ENCODE results near the gene SMPD3.

Gene SMPD3

GRCh38 chr16:68380348-68380670 is 68.0 kb downstream of the SMPD3 start:
- Histone ChIP-seq H3K36me3 (ENCODE audit: control insufficient read depth in 5 of 5, insufficient read depth in 5 of 5, low read length in 5 of 5) (no peaks in the 10 kb centered on the region), H3K4me3 (ENCODE audit: low read depth in 1 of 5, low read length in 5 of 5) (no peak overlapping the region), H3K27me3 (ENCODE audit: control insufficient read depth in 5 of 5, insufficient read depth in 4 of 5, low read length in 5 of 5) (no peaks in the 10 kb centered on the region), H3K9me3 (ENCODE audit: control insufficient read depth in 5 of 5, low read length in 5 of 5) (no peaks in the 10 kb centered on the region), H3K9ac (ENCODE audit: low read length in 5 of 5) (no peak overlapping the region), H3K27ac (ENCODE audit: low read depth, low read length) (no peak overlapping the region), H3K4me1 (ENCODE audit: control insufficient read depth in 5 of 5, insufficient read depth in 5 of 5, low read length in 5 of 5) (peaks cover 0 to 23% (median 0%) of the 10 kb centered on the region in 5 donors)

GRCh38 chr16:68379472-68380347 is 68.6 kb downstream of the SMPD3 start:
- Histone ChIP-seq H3K27me3 (ENCODE audit: control insufficient read depth in 5 of 5, insufficient read depth in 4 of 5, low read length in 5 of 5) (peaks cover 0 to 2% (median 0%) of the 10 kb centered on the region in 5 donors), H3K9ac (ENCODE audit: low read length in 5 of 5) (no peak overlapping the region), H3K27ac (ENCODE audit: low read depth, low read length) (no peak overlapping the region), H3K4me3 (ENCODE audit: low read depth in 1 of 5, low read length in 5 of 5) (no peak overlapping the region), H3K9me3 (ENCODE audit: control insufficient read depth in 5 of 5, low read length in 5 of 5) (no peaks in the 10 kb centered on the region), H3K36me3 (ENCODE audit: control insufficient read depth in 5 of 5, insufficient read depth in 5 of 5, low read length in 5 of 5) (no peaks in the 10 kb centered on the region), H3K4me1 (ENCODE audit: control insufficient read depth in 5 of 5, insufficient read depth in 5 of 5, low read length in 5 of 5) (peaks cover 0 to 23% (median 0%) of the 10 kb centered on the region in 5 donors)

DNA sequence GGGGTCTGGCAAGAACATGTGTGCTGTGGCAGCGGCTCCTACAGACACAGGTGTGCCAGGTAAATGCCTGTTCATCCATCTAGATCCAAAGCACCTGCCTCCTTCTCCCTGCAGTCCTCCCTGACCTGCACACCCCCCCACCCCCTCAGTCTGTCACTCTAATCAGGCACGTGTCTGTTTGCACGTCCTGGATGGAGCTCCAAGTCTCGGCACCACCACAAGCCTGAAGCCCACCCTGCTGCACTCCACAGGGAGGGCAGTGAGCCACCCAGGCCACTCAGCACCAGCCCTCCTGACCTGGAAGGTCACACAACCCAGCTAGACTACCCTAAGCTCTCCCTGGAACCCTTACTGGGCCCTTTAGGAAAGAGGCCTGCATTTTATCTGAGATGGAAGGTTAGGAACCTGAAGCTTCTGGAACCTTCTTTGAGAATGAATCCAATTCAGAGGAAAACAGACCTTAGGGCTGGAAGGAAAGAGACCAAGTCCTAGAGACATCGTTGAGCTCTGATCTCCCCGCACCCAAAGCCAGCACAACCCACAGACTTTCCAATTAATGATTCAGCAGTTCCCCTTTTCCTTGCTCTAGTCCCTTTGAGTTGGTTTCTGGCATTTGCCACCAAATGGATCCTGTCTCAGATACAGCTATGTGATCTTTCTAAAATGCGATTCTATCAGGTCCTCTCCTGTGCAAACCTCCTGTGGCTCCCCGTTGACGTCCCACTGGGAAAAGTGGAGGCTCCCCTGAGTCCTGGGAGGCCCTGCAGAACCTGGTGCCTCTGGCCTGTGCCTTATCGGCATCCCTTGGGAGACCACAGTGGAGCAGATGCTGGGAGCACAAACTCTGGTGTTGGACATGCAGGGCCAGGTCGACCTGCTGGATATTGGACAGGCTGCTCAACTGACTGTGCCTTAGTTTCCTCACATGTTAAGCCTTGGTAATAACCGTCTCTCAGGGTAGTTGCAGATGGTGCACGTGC is 69.6 kb downstream of the SMPD3 start:
- Histone ChIP-seq H3K27me3 (ENCODE audit: control insufficient read depth in 5 of 5, insufficient read depth in 4 of 5, low read length in 5 of 5) (peaks cover 0 to 2% (median 0%) of the 10 kb centered on the region in 5 donors), H3K36me3 (ENCODE audit: control insufficient read depth in 5 of 5, insufficient read depth in 5 of 5, low read length in 5 of 5) (no peaks in the 10 kb centered on the region)

DNA sequence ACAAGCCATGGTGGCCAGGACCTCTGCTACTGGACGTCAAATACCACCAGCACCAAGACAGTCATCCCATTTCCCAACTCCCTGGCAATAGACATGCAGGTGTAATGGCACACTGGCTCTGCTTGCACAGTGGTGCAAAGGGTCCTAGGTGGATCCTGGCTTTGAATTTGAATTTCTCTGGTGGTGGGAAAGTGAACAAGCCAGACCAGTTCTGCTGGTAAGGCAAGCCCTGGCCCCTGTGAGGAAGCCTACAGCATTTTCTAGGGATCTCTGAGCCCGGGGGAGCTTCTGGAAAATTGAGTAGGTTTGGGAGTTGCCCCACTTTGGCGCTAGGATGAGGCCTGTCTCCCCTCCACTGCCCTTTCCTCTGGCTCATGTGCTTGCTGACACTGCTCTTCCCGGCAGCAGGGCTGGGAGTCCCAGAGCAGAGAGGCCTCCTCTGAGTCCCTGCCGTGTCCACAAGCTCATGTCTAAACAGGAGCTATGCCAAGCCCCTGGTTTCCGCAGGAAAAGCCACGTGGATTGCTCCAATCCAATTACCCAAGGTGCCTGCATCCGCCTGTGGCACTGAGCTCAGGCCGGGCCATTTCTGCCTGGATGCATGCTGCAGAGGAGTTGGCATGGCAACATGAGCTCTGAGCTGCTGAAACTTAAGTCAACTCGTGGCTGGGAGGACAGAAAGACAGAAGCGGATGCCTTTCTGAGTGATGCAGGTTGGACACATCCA is 70.5 kb downstream of the SMPD3 start:
- Histone ChIP-seq H3K27me3 (ENCODE audit: control insufficient read depth in 5 of 5, insufficient read depth in 4 of 5, low read length in 5 of 5) (peaks cover 0 to 5% (median 0%) of the 10 kb centered on the region in 5 donors), H3K9me3 (ENCODE audit: control insufficient read depth in 5 of 5, low read length in 5 of 5) (no peaks in the 10 kb centered on the region), H3K4me1 (ENCODE audit: control insufficient read depth in 5 of 5, insufficient read depth in 5 of 5, low read length in 5 of 5) (peaks cover 0 to 23% (median 0%) of the 10 kb centered on the region in 5 donors), H3K4me3 (ENCODE audit: low read depth in 1 of 5, low read length in 5 of 5) (no peak overlapping the region), H3K36me3 (ENCODE audit: control insufficient read depth in 5 of 5, insufficient read depth in 5 of 5, low read length in 5 of 5) (no peaks in the 10 kb centered on the region), H3K9ac (ENCODE audit: low read length in 5 of 5) (peak overlapping the region in 1 of 5 donors; percentile 17), H3K27ac (ENCODE audit: low read depth, low read length) (no peak overlapping the region)

More for the DNA sequence above, 69.6 kb downstream of the SMPD3 start:
- Histone ChIP-seq H3K9me3 (ENCODE audit: control insufficient read depth in 5 of 5, low read length in 5 of 5) (no peaks in the 10 kb centered on the region), H3K27ac (ENCODE audit: low read depth, low read length) (no peak overlapping the region), H3K9ac (ENCODE audit: low read length in 5 of 5) (no peak overlapping the region), H3K4me1 (ENCODE audit: control insufficient read depth in 5 of 5, insufficient read depth in 5 of 5, low read length in 5 of 5) (peaks cover 0 to 23% (median 0%) of the 10 kb centered on the region in 5 donors), H3K4me3 (ENCODE audit: low read depth in 1 of 5, low read length in 5 of 5) (no peak overlapping the region)

DNA sequence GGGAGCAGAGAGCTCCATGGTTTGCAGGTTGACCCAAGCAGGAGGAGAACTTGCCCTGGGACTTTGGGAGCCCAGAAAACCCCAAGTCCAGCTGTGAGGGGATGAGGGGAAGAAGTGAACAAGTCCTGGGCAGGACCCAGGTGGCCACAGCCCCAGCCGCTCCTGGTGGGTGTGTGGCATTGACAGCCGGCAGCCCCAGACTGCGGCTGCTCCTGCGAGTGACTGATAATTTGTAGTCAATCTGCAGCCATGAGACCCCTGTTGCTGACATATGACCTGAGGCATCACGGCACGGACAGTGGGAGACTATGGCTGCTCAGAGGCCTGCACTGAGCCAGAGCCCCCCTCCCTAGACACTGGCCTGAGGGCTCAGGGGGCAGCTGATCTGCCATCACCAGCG is 71.1 kb downstream of the SMPD3 start:
- H3K9me3 ChIP-seq (ENCODE audit: control insufficient read depth in 5 of 5, low read length in 5 of 5): no peaks in the 10 kb centered on the region
- H3K4me1 ChIP-seq (ENCODE audit: control insufficient read depth in 5 of 5, insufficient read depth in 5 of 5, low read length in 5 of 5): peaks cover 0 to 23% (median 0%) of the 10 kb centered on the region in 5 donors
- no peak overlapping the region for H3K27ac ChIP-seq (ENCODE audit: low read depth, low read length)
- no peaks in the 10 kb centered on the region for H3K36me3 ChIP-seq (ENCODE audit: control insufficient read depth in 5 of 5, insufficient read depth in 5 of 5, low read length in 5 of 5)
- no peak overlapping the region for H3K9ac ChIP-seq (ENCODE audit: low read length in 5 of 5)
- no peak overlapping the region for H3K4me3 ChIP-seq (ENCODE audit: low read depth in 1 of 5, low read length in 5 of 5)
- peaks cover 0 to 5% (median 0%) of the 10 kb centered on the region in 5 donors for H3K27me3 ChIP-seq (ENCODE audit: control insufficient read depth in 5 of 5, insufficient read depth in 4 of 5, low read length in 5 of 5)

- Histone ChIP-seq H3K4me3 (ENCODE audit: low read depth in 1 of 5, low read length in 5 of 5) (no peak overlapping the region), H3K4me1 (ENCODE audit: control insufficient read depth in 5 of 5, insufficient read depth in 5 of 5, low read length in 5 of 5) (peaks cover 0 to 23% (median 0%) of the 10 kb centered on the region in 5 donors), H3K27ac (ENCODE audit: low read depth, low read length) (no peak overlapping the region), H3K27me3 (ENCODE audit: control insufficient read depth in 5 of 5, insufficient read depth in 4 of 5, low read length in 5 of 5) (peaks cover 0 to 5% (median 0%) of the 10 kb centered on the region in 5 donors), H3K9me3 (ENCODE audit: control insufficient read depth in 5 of 5, low read length in 5 of 5) (no peaks in the 10 kb centered on the region), H3K9ac (ENCODE audit: low read length in 5 of 5) (no peak overlapping the region), H3K36me3 (ENCODE audit: control insufficient read depth in 5 of 5, insufficient read depth in 5 of 5, low read length in 5 of 5) (no peaks in the 10 kb centered on the region)
Observed at GRCh38 chr16:68376590-68376989, 71.7 kb downstream of the SMPD3 start.

GRCh38 chr16:68375801-68376536 is 72.3 kb downstream of the SMPD3 start:
- Histone ChIP-seq H3K4me3 (ENCODE audit: low read depth in 1 of 5, low read length in 5 of 5) (no peak overlapping the region), H3K9me3 (ENCODE audit: control insufficient read depth in 5 of 5, low read length in 5 of 5) (no peaks in the 10 kb centered on the region), H3K9ac (ENCODE audit: low read length in 5 of 5) (no peak overlapping the region), H3K36me3 (ENCODE audit: control insufficient read depth in 5 of 5, insufficient read depth in 5 of 5, low read length in 5 of 5) (no peaks in the 10 kb centered on the region), H3K27ac (ENCODE audit: low read depth, low read length) (no peak overlapping the region), H3K27me3 (ENCODE audit: control insufficient read depth in 5 of 5, insufficient read depth in 4 of 5, low read length in 5 of 5) (peaks cover 0 to 5% (median 0%) of the 10 kb centered on the region in 5 donors), H3K4me1 (ENCODE audit: control insufficient read depth in 5 of 5, insufficient read depth in 5 of 5, low read length in 5 of 5) (peaks cover 0 to 23% (median 0%) of the 10 kb centered on the region in 5 donors)

DNA sequence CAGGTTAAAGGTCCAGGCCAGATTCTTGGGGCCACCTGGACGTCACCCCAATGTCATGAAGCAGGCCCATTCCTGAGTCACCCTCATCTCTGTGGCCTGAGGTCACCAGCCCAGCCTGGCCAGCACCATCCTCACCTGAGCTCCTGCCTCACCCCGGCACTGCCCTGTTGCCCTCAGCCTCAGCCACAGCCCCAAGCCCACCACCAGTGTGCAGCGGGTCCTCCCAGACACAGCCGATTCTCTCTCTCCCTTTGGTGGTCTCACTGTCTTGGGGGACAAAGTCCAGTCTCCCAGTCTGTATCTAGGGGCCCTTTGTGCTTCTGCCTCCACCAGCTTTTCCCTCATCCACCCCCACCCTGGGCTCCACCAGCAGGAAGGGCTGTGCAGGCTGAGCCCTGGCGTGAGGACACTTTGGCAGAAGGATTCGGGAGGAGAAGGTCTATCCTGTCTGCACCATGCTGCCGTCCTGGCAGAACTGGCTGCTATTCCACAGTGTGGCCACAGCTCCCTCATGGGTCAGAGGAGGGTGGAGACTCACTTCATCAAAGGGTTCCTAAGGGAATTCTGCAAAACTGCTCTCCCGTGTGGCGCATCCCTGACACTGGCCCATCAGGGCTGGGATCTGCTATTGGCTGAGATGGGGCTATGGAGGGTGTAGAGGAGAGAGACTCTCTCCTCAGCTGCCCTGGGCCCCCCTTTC is 73.2 kb downstream of the SMPD3 start:
- H3K9me3 ChIP-seq (ENCODE audit: control insufficient read depth in 5 of 5, low read length in 5 of 5): no peaks in the 10 kb centered on the region
- no peak overlapping the region for H3K9ac ChIP-seq (ENCODE audit: low read length in 5 of 5)
- H3K4me1 ChIP-seq (ENCODE audit: control insufficient read depth in 5 of 5, insufficient read depth in 5 of 5, low read length in 5 of 5): peaks cover 0 to 25% (median 0%) of the 10 kb centered on the region in 5 donors
- H3K27me3 ChIP-seq (ENCODE audit: control insufficient read depth in 5 of 5, insufficient read depth in 4 of 5, low read length in 5 of 5): peaks cover 0 to 5% (median 0%) of the 10 kb centered on the region in 5 donors
- no peaks in the 10 kb centered on the region for H3K36me3 ChIP-seq (ENCODE audit: control insufficient read depth in 5 of 5, insufficient read depth in 5 of 5, low read length in 5 of 5)
- H3K27ac ChIP-seq (ENCODE audit: low read depth, low read length): no peak overlapping the region
- H3K4me3 ChIP-seq (ENCODE audit: low read depth in 1 of 5, low read length in 5 of 5): no peak overlapping the region

Data from subcutaneous abdominal adipose tissue (tissue), 5 donors.